ENCODE results near the gene MMRN2. TPM values are rescaled to one million over a fixed set of nuclear protein-coding genes. Genes with fewer than 3 reads are reported as not detected.
"Not testable (repeated sequence)": the region's sequence is repeated elsewhere in the genome, so short reads cannot be mapped to it uniquely, and the experiment has no call there.

The MMRN2 gene
- total RNA-seq, 2 donors from 2014 or later: 49.4 to 55.0 TPM

- H3K4me1 ChIP-seq (ENCODE audit: control insufficient read depth in 1 of 2, low read depth in 2 of 2): peaks cover 15 to 40% of the 10 kb centered on the region in 2 donors
- DNase-seq (ENCODE audit: low spot score) (peak; percentile 1), ATAC-seq (ENCODE audit: insufficient number of reproducible peaks, low FRiP score, low read depth) (no peak)
- no peak for TF ChIP-seq CTCF (IDR thresholded peaks at IDR 0.05)
- no peak overlapping the region for H3K27ac ChIP-seq
- no peak overlapping the region for H3K4me3 ChIP-seq
- H3K9me3 ChIP-seq: no peaks in the 10 kb centered on the region
- no peaks in the 10 kb centered on the region for H3K36me3 ChIP-seq
- no peaks in the 10 kb centered on the region for H3K27me3 ChIP-seq (replicated peaks; ENCODE audit: insufficient read depth)
Measured at GRCh38 chr10:86943316-86944030, 13.9 kb downstream of the MMRN2 start.

GRCh38 chr10:86942441-86943315, 14.7 kb downstream of the MMRN2 start:
- Histone ChIP-seq H3K4me1 (ENCODE audit: control insufficient read depth in 1 of 2, low read depth in 2 of 2) (peaks cover 16 to 47% of the 10 kb centered on the region in 2 donors), H3K27ac (peak overlapping the region in 1 of 2 donors; percentile 59), H3K4me3 (peak overlapping the region; percentile 60), H3K9me3 (no peaks in the 10 kb centered on the region), H3K27me3 (replicated peaks; ENCODE audit: insufficient read depth) (no peaks in the 10 kb centered on the region), H3K36me3 (no peaks in the 10 kb centered on the region)
- no peak for TF ChIP-seq CTCF (IDR thresholded peaks at IDR 0.05)
- DNase-seq (ENCODE audit: low spot score) (peak; percentile 1), ATAC-seq (ENCODE audit: insufficient number of reproducible peaks, low FRiP score, low read depth) (no peak)

- Histone ChIP-seq H3K27me3 (replicated peaks; ENCODE audit: insufficient read depth) (no peaks in the 10 kb centered on the region), H3K4me1 (ENCODE audit: control insufficient read depth in 1 of 2, low read depth in 2 of 2) (peaks cover 21 to 52% of the 10 kb centered on the region in 2 donors), H3K9me3 (no peaks in the 10 kb centered on the region), H3K4me3 (peak overlapping the region; percentile 60), H3K36me3 (no peaks in the 10 kb centered on the region), H3K27ac (peak overlapping the region in 1 of 2 donors; percentile 59)
- no peak for TF ChIP-seq CTCF (IDR thresholded peaks at IDR 0.05)
- DNase-seq (ENCODE audit: low spot score): no peak
- no peak for ATAC-seq (ENCODE audit: insufficient number of reproducible peaks, low FRiP score, low read depth)
Measured at GRCh38 chr10:86941991-86942421, 15.4 kb downstream of the MMRN2 start.

- Histone ChIP-seq H3K9me3 (no peaks in the 10 kb centered on the region), H3K36me3 (no peaks in the 10 kb centered on the region), H3K4me3 (no peak overlapping the region), H3K4me1 (ENCODE audit: control insufficient read depth in 1 of 2, low read depth in 2 of 2) (peaks cover 23 to 55% of the 10 kb centered on the region in 2 donors), H3K27ac (no peak overlapping the region), H3K27me3 (replicated peaks; ENCODE audit: insufficient read depth) (no peaks in the 10 kb centered on the region)
- no peak for DNase-seq (ENCODE audit: low spot score)
- no peak for ATAC-seq (ENCODE audit: insufficient number of reproducible peaks, low FRiP score, low read depth)
- no peak for TF ChIP-seq CTCF (IDR thresholded peaks at IDR 0.05)
Measured at GRCh38 chr10:86941426-86941825, 16.0 kb downstream of the MMRN2 start.

GRCh38 chr10:86940677-86941076, 16.7 kb downstream of the MMRN2 start:
- Histone ChIP-seq H3K9me3 (no peaks in the 10 kb centered on the region), H3K4me1 (ENCODE audit: control insufficient read depth in 1 of 2, low read depth in 2 of 2) (peaks cover 17 to 48% of the 10 kb centered on the region in 2 donors), H3K27ac (no peak overlapping the region), H3K27me3 (replicated peaks; ENCODE audit: insufficient read depth) (no peaks in the 10 kb centered on the region), H3K4me3 (no peak overlapping the region), H3K36me3 (no peaks in the 10 kb centered on the region)
- ATAC-seq (ENCODE audit: insufficient number of reproducible peaks, low FRiP score, low read depth): no peak
- TF ChIP-seq CTCF (IDR thresholded peaks at IDR 0.05): no peak
- peak; percentile 1 for DNase-seq (ENCODE audit: low spot score)

- not testable (repeated sequence) for H3K27ac ChIP-seq; H3K27me3 ChIP-seq (replicated peaks; ENCODE audit: insufficient read depth); DNase-seq (ENCODE audit: low spot score); ATAC-seq (ENCODE audit: insufficient number of reproducible peaks, low FRiP score, low read depth); H3K36me3 ChIP-seq; H3K9me3 ChIP-seq; H3K4me3 ChIP-seq
- peaks cover 13 to 42% of the 10 kb centered on the region in 2 donors for H3K4me1 ChIP-seq (ENCODE audit: control insufficient read depth in 1 of 2, low read depth in 2 of 2)
Measured at GRCh38 chr10:86940076-86940475, 17.3 kb downstream of the MMRN2 start.
